GM12892 (cell line): ENCODE data around the gene CNN3.

Experiments used
- POLR2A ChIP-seq: IDR thresholded peaks from 2 replicates; pipeline ENCODE4 v1.6.1; 2011; ENCODE audit warnings: low read depth, low read length, control low read depth
- POLR2AphosphoS5 ChIP-seq: IDR thresholded peaks from 2 replicates; pipeline ENCODE4 v1.6.1; 2011; ENCODE audit warnings: low read depth, low read length, control low read depth
- TAF1 ChIP-seq: IDR thresholded peaks from 2 replicates; pipeline ENCODE4 v1.6.1; 2011; ENCODE audit warnings: low read depth, mild to moderate bottlenecking, control low read depth, low read length, borderline replicate concordance

DNA sequence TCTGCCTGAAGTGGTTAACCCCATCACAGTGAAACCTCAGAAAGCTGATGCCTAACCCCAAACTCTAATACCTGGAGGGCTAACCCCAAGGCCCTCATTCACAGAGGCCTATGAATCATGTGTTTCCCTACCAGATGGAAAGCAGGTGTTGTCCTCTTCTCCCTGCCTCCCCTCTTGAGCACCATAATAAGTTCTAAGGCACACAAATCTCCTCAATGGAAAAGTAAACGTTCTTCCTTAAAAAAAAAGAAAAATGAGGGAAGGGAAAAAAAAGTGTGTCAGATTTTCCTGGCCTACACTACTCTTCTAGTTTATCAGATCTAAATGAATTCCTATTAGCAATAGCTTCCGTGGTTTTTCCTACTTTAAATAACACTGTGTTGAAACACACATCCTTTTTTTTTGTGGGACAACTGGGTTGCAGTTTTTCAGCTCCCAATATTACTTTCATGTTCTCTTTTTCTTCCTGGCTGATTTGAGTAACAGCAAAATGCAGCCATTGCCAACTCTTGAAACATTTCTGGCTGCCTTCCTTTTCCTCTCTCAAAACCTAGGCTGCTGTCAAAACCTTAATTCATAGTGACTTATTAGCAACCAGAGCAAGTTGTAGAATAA is 63.5 kb downstream of the CNN3 start:
- TF ChIP-seq POLR2A (no peak), TAF1 (no peak), POLR2AphosphoS5 (no peak)
